HEK293 (cell line): ENCODE measurements around the gene BTG1.

Experiments used
- CTCF ChIA-PET: fragments of 350-600 bp; formaldehyde crosslinking; extraction: SDS; loops from one replicate; lab custom pipeline; 2021; ENCODE audit warnings: antibody characterized with exemption; lab: Yijun Ruan, JAX
- POLR2A ChIA-PET: fragments of 300-600 bp; formaldehyde crosslinking; extraction: SDS; loops from one replicate; lab custom pipeline; 2020; ENCODE audit warnings: antibody characterized with exemption, inconsistent platforms; lab: Yijun Ruan, JAX
- H3K27ac ChIP-seq: fragments of 200-500 bp; sonication (Bioruptor generic); 2 replicates; pipeline ENCODE4 v1.5.1; 2014; ENCODE audit warnings: low read depth, low read length, control low read depth, inconsistent platforms; ENCODE audit errors: extremely low read depth
- H3K36me3 ChIP-seq, 2 experiments: fragments of 200-500 bp in 1 of 2; sonication (Bioruptor generic) in 1 of 2; 1 replicate in 1 of 2; 2 replicates in 1 of 2; pipeline ENCODE4 v1.5.1; 2014 to 2017; ENCODE audit warnings: inconsistent platforms in 2 of 2, low read length in 2 of 2; ENCODE audit not compliant: control insufficient read depth in 2 of 2, insufficient read depth in 1 of 2
- H3K4me1 ChIP-seq: fragments of 200-500 bp; sonication (Bioruptor generic); 2 replicates; pipeline ENCODE4 v1.5.1; 2014; ENCODE audit warnings: mild to moderate bottlenecking, low read length, inconsistent platforms; ENCODE audit not compliant: control insufficient read depth, insufficient read depth
- H3K4me3 ChIP-seq: 2 replicates; pipeline ENCODE4 v1.5.1; 2011; ENCODE audit warnings: low read depth, mild to moderate bottlenecking, control low read depth, low read length, moderate library complexity
- H3K9me3 ChIP-seq: fragments of 200-500 bp; sonication (Bioruptor generic); 2 replicates; pipeline ENCODE4 v1.5.1; 2014; ENCODE audit warnings: low read depth, low read length, inconsistent platforms; ENCODE audit not compliant: control insufficient read depth, insufficient read depth
- GLI2 ChIP-seq: fragments of 450-650 bp; formaldehyde crosslinking; IDR thresholded peaks from 2 replicates; pipeline ENCODE4; 2017; ENCODE audit warnings: missing biosample characterization, missing genetic modification characterization, low read depth, borderline replicate concordance
- GLIS2 ChIP-seq: fragments of 450-650 bp; formaldehyde crosslinking; IDR thresholded peaks from 2 replicates; pipeline ENCODE4 v1.5.1; 2016; ENCODE audit warnings: missing biosample characterization, missing genetic modification characterization
- HOXD13 ChIP-seq: sonication (generic); formaldehyde crosslinking; IDR thresholded peaks from 2 replicates; pipeline ENCODE4 v1.8.0; 2022; ENCODE audit warnings: missing genetic modification reagents, borderline replicate concordance
- OSR2 ChIP-seq: fragments of 450-650 bp; formaldehyde crosslinking; IDR thresholded peaks from 2 replicates; pipeline ENCODE4 v1.5.1; 2016; ENCODE audit warnings: missing biosample characterization, missing genetic modification characterization
- SETDB1 ChIP-seq: IDR thresholded peaks from one replicate; pipeline ENCODE4 v1.6.1; 2017; ENCODE audit warnings: mild to moderate bottlenecking, low read length, moderate library complexity, mixed read lengths; ENCODE audit not compliant: insufficient read length
- TRIM28 ChIP-seq: IDR thresholded peaks from 2 replicates; pipeline ENCODE4 v1.6.1; 2011; ENCODE audit warnings: low read length, control low read depth, borderline replicate concordance
- ZBTB48 ChIP-seq: fragments of 450-650 bp; formaldehyde crosslinking; IDR thresholded peaks from 2 replicates; pipeline ENCODE4 v1.5.1; 2016; ENCODE audit warnings: missing biosample characterization, missing genetic modification characterization
- ZNF155 ChIP-seq: fragments of 450-650 bp; formaldehyde crosslinking; IDR thresholded peaks from 2 replicates; pipeline ENCODE4 v1.5.1; 2016; ENCODE audit warnings: missing biosample characterization, missing genetic modification characterization
- ZNF184 ChIP-seq: fragments of 450-650 bp; IDR thresholded peaks from 2 replicates; pipeline ENCODE4 v1.5.1; 2018; ENCODE audit warnings: missing biosample characterization, mild to moderate bottlenecking, missing genetic modification characterization
- ZNF2 ChIP-seq: fragments of 450-650 bp; formaldehyde crosslinking; IDR thresholded peaks from 2 replicates; pipeline ENCODE4 v1.5.1; 2016; ENCODE audit warnings: missing biosample characterization, missing genetic modification characterization
- ZNF335 ChIP-seq: fragments of 450-650 bp; formaldehyde crosslinking; conservative IDR thresholded peaks from 2 replicates; pipeline ENCODE4 v1.5.1; 2016; ENCODE audit warnings: missing biosample characterization, missing genetic modification characterization
- ZNF341 ChIP-seq: fragments of 450-650 bp; formaldehyde crosslinking; IDR thresholded peaks from 2 replicates; pipeline ENCODE4; 2016; ENCODE audit warnings: low read depth, missing biosample characterization, missing genetic modification characterization
- ZNF366 ChIP-seq: fragments of 450-650 bp; formaldehyde crosslinking; conservative IDR thresholded peaks from 2 replicates; pipeline ENCODE4 v1.5.1; 2016; ENCODE audit warnings: missing biosample characterization, missing genetic modification characterization
- ZNF423 ChIP-seq: fragments of 450-650 bp; formaldehyde crosslinking; IDR thresholded peaks from 2 replicates; pipeline ENCODE4 v1.5.1; 2016; ENCODE audit warnings: missing biosample characterization, missing genetic modification characterization
- ZNF433 ChIP-seq: fragments of 450-650 bp; formaldehyde crosslinking; IDR thresholded peaks from 2 replicates; pipeline ENCODE4 v1.5.1; 2016; ENCODE audit warnings: missing biosample characterization, missing genetic modification characterization, low read depth
- ZNF510 ChIP-seq: fragments of 450-650 bp; formaldehyde crosslinking; IDR thresholded peaks from 2 replicates; pipeline ENCODE4 v1.5.1; 2018; ENCODE audit warnings: mild to moderate bottlenecking, missing genetic modification characterization, missing biosample characterization; ENCODE audit not compliant: insufficient replicate concordance
- ZNF521 ChIP-seq: fragments of 450-650 bp; formaldehyde crosslinking; IDR thresholded peaks from 2 replicates; pipeline ENCODE4 v1.5.1; 2017; ENCODE audit warnings: missing biosample characterization, mild to moderate bottlenecking, missing genetic modification characterization
- ZNF549 ChIP-seq: fragments of 450-650 bp; IDR thresholded peaks from 2 replicates; pipeline ENCODE4 v1.5.1; 2018; ENCODE audit warnings: missing biosample characterization, missing genetic modification characterization, mild to moderate bottlenecking, inconsistent platforms, moderate library complexity
- ZNF555 ChIP-seq: fragments of 450-650 bp; formaldehyde crosslinking; conservative IDR thresholded peaks from 2 replicates; pipeline ENCODE4 v1.5.1; 2017; ENCODE audit warnings: missing biosample characterization, mild to moderate bottlenecking, missing genetic modification characterization, inconsistent platforms
- ZNF621 ChIP-seq: fragments of 450-650 bp; formaldehyde crosslinking; IDR thresholded peaks from 2 replicates; pipeline ENCODE4 v1.5.1; 2017; ENCODE audit warnings: missing biosample characterization, missing genetic modification characterization
- ZNF623 ChIP-seq: fragments of 450-650 bp; formaldehyde crosslinking; IDR thresholded peaks from 2 replicates; pipeline ENCODE4 v1.5.1; 2016; ENCODE audit warnings: missing biosample characterization, missing genetic modification characterization
- ZNF624 ChIP-seq: fragments of 450-650 bp; formaldehyde crosslinking; IDR thresholded peaks from 2 replicates; pipeline ENCODE4 v1.5.1; 2017; ENCODE audit warnings: missing biosample characterization, missing genetic modification characterization
- ZNF785 ChIP-seq: fragments of 450-650 bp; formaldehyde crosslinking; IDR thresholded peaks from 2 replicates; pipeline ENCODE4 v1.5.1; 2016; ENCODE audit warnings: missing biosample characterization, missing genetic modification characterization
- ZNF837 ChIP-seq: fragments of 450-650 bp; formaldehyde crosslinking; IDR thresholded peaks from 2 replicates; pipeline ENCODE4 v1.5.1; 2016; ENCODE audit warnings: missing biosample characterization, missing genetic modification characterization
- TF ChIP-seq, protein P1 (sequence below): fragments of 450-650 bp; IDR thresholded peaks from 2 replicates; pipeline ENCODE4 v1.5.1; 2018; ENCODE audit warnings: missing biosample characterization, mild to moderate bottlenecking, missing genetic modification characterization
- TF ChIP-seq, protein P2 (sequence below): sonication (generic); formaldehyde crosslinking; IDR thresholded peaks from 2 replicates; pipeline ENCODE4 v1.8.1; 2022; ENCODE audit warnings: mild to moderate bottlenecking, moderate library complexity, missing genetic modification reagents

BTG1 gene

DNA sequence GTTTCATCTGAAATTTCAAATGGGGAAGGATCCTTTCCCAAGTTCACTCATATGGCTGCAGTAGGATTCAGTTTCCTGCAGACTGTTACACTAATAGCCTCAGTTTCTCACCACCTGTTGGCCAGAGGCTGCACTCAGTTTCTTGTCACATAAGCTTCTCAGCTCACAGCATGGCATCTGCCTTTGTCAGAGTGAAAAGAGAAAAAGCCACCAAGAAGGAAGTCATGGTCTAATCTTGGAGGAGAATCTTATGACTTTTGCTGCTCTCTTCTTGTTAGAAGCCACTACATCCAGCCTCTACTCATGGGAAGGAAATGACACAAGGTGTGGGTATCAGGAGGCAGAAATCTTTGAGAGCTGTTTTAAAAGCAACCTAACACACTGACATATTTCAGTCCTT lies 39.4 kb upstream of the BTG1 start:
- no peak for TF ChIP-seq ZNF433 (tag by site-specific recombination)
- TF ChIP-seq SETDB1 = peak; percentile 17
- TF ChIP-seq, all 188 proteins: peak for 1
- Histone ChIP-seq H3K36me3 (no peaks in the 10 kb centered on the region), H3K27ac (no peak overlapping the region), H3K9me3 (no peaks in the 10 kb centered on the region), H3K4me3 (no peak overlapping the region), H3K4me1 (no peaks in the 10 kb centered on the region)
- CTCF ChIA-PET = interaction anchor here (0.7 kb wide), 1 partner anchor 323 kb away, joined by 3 read pairs; no protein-coding TSS in a partner anchor
- POLR2A ChIA-PET = no interaction called here

DNA sequence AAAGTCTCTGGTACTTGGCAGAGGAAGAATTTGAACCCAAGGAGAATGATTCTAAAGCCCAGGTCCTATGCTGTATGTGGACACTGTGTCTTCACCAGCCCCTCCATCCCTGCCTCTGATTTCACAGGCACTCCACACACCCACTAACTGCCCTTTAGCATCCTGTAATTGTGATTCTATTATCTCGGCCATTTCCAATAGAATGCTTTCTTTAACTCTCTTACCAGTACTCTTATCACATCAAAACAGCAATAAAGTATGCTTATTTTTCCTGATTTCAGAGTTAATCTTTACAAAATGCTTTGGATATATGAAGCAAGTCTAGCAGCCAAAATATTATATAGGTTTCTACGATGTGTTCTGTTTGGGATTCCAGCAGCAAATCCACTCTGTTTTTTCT lies 37.9 kb upstream of the BTG1 start:
- no peak overlapping the region for H3K4me3 ChIP-seq
- no peak for TF ChIP-seq ZNF549 (tag by site-specific recombination)
- no peak for TF ChIP-seq ZNF184 (tag by site-specific recombination)
- TF ChIP-seq ZNF785 (tag by site-specific recombination) = no peak
- TF ChIP-seq ZNF510 (tag by site-specific recombination) = no peak
- TF ChIP-seq, all 188 proteins: peak for 0
- Histone ChIP-seq H3K36me3 (no peaks in the 10 kb centered on the region), H3K27ac (no peak overlapping the region), H3K9me3 (no peaks in the 10 kb centered on the region), H3K4me1 (no peaks in the 10 kb centered on the region)
- ChIA-PET CTCF (interaction anchor here (0.5 to 0.6 kb wide), 2 partner anchors 568 to 817 kb away, joined by 3 to 4 read pairs; no protein-coding TSS in a partner anchor), POLR2A (no interaction called here)

DNA sequence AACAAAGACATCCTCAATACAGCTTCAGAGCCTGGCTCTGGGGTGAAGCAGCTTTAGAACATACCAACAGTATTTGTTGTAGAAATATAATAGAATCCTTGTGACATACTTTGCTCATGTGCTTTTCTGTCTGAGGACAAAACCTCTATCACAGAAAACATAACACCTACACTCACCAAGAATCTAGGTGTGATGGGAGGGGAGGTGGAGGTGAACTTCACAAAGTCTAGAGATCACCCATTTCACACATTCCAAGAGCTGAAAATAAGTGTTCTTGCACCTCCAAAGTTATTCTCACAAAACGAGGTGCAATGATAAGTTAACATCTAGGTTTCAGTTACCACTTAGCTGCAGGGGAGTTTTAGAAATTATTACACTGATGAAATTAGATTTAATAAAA lies 32.7 kb upstream of the BTG1 start:
- CTCF ChIA-PET = interaction anchor here (0.6 kb wide), 1 partner anchor 33 kb away, joined by 3 read pairs; the partner anchor contains the start of gene BTG1
- POLR2A ChIA-PET = no interaction called here
- H3K27ac ChIP-seq = no peak overlapping the region
- H3K4me1 ChIP-seq = no peaks in the 10 kb centered on the region
- H3K4me3 ChIP-seq = no peak overlapping the region
- no peaks in the 10 kb centered on the region for H3K9me3 ChIP-seq
- no peaks in the 10 kb centered on the region for H3K36me3 ChIP-seq
- no peak for TF ChIP-seq HOXD13 (CRISPR knock-in tag)
- TF ChIP-seq, protein P1, sequence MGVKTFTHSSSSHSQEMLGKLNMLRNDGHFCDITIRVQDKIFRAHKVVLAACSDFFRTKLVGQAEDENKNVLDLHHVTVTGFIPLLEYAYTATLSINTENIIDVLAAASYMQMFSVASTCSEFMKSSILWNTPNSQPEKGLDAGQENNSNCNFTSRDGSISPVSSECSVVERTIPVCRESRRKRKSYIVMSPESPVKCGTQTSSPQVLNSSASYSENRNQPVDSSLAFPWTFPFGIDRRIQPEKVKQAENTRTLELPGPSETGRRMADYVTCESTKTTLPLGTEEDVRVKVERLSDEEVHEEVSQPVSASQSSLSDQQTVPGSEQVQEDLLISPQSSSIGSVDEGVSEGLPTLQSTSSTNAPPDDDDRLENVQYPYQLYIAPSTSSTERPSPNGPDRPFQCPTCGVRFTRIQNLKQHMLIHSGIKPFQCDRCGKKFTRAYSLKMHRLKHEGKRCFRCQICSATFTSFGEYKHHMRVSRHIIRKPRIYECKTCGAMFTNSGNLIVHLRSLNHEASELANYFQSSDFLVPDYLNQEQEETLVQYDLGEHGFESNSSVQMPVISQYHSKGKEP = no peak
- no peak for TF ChIP-seq GLI2
- no peak for TF ChIP-seq ZNF155 (tag by site-specific recombination)
- TF ChIP-seq ZNF423 (tag by site-specific recombination) = no peak
- TF ChIP-seq ZNF2 (tag by site-specific recombination) = no peak
- no peak for TF ChIP-seq ZNF555 (tag by site-specific recombination)
- no peak for TF ChIP-seq OSR2 (tag by site-specific recombination)
- TF ChIP-seq ZNF335 = no peak
- TF ChIP-seq ZNF366 (tag by site-specific recombination) = no peak
- TF ChIP-seq ZNF623 (tag by site-specific recombination) = no peak
- no peak for TF ChIP-seq ZNF621
- no peak for TF ChIP-seq TRIM28
- no peak for TF ChIP-seq ZNF624 (tag by site-specific recombination)
- no peak for TF ChIP-seq ZNF837 (tag by site-specific recombination)
- no peak for TF ChIP-seq ZBTB48 (tag by site-specific recombination)
- no peak for TF ChIP-seq ZNF341 (tag by site-specific recombination)
- TF ChIP-seq, protein P2, sequence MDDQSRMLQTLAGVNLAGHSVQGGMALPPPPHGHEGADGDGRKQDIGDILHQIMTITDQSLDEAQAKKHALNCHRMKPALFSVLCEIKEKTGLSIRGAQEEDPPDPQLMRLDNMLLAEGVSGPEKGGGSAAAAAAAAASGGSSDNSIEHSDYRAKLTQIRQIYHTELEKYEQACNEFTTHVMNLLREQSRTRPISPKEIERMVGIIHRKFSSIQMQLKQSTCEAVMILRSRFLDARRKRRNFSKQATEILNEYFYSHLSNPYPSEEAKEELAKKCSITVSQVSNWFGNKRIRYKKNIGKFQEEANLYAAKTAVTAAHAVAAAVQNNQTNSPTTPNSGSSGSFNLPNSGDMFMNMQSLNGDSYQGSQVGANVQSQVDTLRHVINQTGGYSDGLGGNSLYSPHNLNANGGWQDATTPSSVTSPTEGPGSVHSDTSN (CRISPR knock-in tag) = no peak
- TF ChIP-seq ZNF521 (tag by site-specific recombination) = no peak
- TF ChIP-seq GLIS2 = no peak
